ENCODE measurements around the gene GPBP1L1.
"Not testable (repeated sequence)": the region's sequence is repeated elsewhere in the genome, so short reads cannot be mapped to it uniquely, and the experiment has no call there.

The GPBP1L1 gene

DNA sequence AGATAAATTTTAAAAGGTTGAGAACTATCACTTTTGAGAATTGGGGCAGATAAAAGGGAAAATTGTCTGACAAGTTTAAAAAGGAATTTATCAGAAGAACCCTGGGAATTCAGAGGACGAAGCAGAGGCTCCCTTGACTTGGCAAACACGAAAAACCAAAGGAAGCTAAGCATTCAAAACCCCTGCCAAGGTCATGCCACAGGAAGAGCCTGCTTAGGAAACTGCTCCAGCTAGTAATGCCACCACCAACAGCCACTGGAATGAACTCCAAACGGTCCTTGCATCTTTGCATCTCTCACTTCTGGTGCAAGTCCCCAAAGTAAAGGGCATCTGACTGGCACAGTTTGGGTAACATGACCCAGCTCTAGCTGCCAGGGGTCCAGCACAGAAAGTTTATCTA is 7.2 kb downstream of the GPBP1L1 start:
- no peak overlapping the region for H3K4me3 ChIP-seq (ENCODE audit: low read depth, low read length)
- TF ChIP-seq, protein P1, sequence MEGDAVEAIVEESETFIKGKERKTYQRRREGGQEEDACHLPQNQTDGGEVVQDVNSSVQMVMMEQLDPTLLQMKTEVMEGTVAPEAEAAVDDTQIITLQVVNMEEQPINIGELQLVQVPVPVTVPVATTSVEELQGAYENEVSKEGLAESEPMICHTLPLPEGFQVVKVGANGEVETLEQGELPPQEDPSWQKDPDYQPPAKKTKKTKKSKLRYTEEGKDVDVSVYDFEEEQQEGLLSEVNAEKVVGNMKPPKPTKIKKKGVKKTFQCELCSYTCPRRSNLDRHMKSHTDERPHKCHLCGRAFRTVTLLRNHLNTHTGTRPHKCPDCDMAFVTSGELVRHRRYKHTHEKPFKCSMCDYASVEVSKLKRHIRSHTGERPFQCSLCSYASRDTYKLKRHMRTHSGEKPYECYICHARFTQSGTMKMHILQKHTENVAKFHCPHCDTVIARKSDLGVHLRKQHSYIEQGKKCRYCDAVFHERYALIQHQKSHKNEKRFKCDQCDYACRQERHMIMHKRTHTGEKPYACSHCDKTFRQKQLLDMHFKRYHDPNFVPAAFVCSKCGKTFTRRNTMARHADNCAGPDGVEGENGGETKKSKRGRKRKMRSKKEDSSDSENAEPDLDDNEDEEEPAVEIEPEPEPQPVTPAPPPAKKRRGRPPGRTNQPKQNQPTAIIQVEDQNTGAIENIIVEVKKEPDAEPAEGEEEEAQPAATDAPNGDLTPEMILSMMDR (IDR thresholded peaks at IDR 0.05; ENCODE audit: borderline replicate concordance, insufficient read depth, low read depth, low read length), result no peak

DNA sequence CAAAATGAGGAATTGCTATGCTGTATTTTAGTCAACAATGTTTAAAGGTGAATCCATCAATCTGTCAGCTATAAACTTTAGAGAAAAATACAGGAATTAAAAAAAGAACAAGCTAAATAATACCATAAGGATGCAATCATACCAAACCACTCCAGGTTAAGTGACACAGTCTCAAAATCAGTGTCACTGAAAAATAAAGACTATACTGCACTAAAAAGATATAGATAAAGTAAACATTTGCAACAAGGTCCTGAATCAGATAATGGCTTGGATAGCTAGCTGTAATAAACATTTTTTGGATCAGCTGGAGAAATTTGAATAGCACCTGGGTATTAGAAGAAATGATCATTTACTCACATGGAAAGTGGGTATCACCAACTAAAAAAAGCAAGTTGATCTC is 7.8 kb downstream of the GPBP1L1 start:
- no peak overlapping the region for H3K4me3 ChIP-seq (ENCODE audit: low read depth, low read length)
- TF ChIP-seq, protein P1 (IDR thresholded peaks at IDR 0.05; ENCODE audit: borderline replicate concordance, insufficient read depth, low read depth, low read length), result no peak

DNA sequence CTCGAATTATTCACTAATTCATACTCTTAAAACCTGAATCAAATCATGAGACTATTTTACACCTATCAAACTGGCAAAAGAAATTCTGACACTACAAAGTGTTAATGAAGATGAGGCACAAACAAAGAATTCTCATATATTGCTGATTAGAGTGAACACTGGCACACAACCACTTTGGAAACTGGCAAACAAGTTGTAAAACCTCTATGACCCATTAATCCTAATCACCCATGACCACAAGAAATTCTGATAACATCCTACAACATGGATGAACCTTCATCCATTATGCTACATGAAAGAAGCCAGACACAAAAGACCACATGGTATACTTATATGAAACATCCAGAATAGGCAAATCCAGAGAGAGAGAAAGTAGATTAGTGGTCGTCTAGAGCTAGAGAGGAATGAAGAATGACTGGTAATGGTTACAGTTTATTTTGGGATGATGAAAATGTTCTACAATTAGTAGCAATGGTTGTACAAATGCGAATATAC is 8.5 kb downstream of the GPBP1L1 start:
- no peak overlapping the region for H3K4me3 ChIP-seq (ENCODE audit: low read depth, low read length)
- TF ChIP-seq, protein P1 (IDR thresholded peaks at IDR 0.05; ENCODE audit: borderline replicate concordance, insufficient read depth, low read depth, low read length), result no peak

DNA sequence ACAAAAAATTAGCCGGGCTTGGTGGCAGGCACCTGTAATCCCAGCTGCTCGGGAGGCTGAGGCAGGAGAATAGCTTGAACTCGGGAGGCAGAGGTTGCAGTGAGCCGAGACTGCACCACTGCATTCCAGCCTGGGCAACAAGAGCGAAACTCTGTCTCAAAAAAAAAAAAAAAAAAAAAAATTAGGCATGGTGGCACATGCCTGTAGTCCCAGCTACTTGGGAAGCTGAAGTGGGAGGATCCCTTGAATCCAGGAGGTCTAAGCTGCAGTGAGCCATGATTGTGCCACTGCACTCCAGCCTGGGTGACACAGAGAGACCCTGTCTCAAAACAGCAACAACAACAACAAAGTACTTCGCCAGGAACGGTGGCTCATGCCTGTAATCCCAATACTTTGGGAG is 9.8 kb downstream of the GPBP1L1 start:
- H3K4me3 ChIP-seq (ENCODE audit: low read depth, low read length), result not testable (repeated sequence)

DNA sequence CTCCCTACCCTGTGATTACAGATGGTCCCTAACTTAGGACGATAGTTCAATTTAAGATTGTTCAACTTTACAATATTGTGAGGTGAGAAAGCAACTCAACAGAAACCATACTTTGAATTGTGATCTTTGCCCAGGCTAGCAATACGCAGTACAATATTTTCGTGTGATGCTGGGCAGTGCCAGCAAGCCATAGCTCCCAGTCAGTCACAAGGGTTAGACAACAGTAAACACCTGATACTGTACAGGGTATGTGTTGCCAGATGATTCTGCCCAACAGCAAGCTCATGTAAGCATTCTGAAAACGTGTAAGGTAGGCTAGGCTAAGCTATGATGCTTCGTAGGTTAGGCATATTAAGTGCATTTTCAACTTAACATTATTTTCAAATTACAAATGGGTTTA is 11.9 kb downstream of the GPBP1L1 start:
- TF ChIP-seq, protein P1 (IDR thresholded peaks at IDR 0.05; ENCODE audit: borderline replicate concordance, insufficient read depth, low read depth, low read length), result no peak
- H3K4me3 ChIP-seq (ENCODE audit: low read depth, low read length), result no peak overlapping the region

DNA sequence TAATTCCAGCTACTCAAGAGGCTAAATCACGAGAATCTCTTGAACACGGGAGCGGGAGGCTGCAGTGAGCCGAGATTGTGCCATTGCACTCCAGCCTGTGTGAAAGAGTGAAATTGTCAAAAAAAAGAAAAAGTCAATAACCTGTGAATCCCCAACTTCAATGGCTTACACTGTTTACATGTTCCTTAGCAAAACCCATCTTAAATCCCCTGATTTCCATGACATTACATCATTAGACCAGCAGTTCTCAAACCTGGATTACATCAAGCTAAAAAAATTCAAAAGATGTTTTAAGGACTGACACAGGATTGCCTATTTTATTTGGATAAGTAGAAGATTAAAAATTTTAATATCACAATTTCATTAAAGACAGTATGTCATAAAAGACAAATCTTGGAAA is 12.4 kb downstream of the GPBP1L1 start:
- TF ChIP-seq, protein P1 (IDR thresholded peaks at IDR 0.05; ENCODE audit: borderline replicate concordance, insufficient read depth, low read depth, low read length), result no peak

DNA sequence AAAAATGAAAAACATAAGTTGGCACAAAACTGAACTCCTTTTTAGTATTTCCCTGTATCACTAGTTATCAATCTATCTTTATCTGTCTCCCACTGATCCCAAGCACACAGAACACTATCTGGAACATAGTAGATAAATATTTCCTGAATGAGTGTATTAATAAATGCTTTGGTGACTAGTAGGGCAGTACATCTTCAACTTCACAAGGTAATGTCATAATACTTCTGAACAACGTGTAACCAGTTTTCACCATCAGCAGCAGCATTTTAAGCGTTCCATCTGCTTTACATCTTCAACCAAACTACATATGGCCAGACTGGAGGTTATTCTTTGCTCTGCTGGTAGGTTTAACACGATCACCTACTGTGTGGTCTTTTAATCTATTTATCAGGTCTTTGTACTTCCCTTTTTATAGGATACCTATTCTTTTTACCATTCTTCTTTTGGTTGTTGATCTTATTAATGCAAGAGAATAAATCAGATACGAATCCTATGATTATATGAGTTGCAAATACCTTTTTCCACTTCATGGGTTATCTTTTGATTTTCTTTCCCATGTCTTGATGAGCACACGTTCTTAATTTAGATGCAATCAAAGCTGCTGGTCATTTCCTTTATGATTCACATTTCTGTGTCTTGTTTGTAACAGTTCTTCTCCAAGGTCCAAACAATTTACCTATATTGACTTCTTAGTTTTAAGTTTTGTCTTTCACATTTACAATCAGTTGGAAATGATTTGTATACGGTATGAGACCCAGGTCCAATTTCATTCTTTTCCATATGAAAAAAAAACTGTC is 16.3 kb downstream of the GPBP1L1 start:
- TF ChIP-seq, protein P1 (IDR thresholded peaks at IDR 0.05; ENCODE audit: borderline replicate concordance, insufficient read depth, low read depth, low read length), result no peak
- no peak overlapping the region for H3K4me3 ChIP-seq (ENCODE audit: low read depth, low read length)

More for the DNA sequence above, 12.4 kb downstream of the GPBP1L1 start:
- H3K4me3 ChIP-seq (ENCODE audit: low read depth, low read length), result no peak overlapping the region
